Thoracic aorta (tissue), 2 donors: ENCODE data around the gene CFAP298. TPM values are rescaled to one million over a fixed set of nuclear protein-coding genes. Genes with fewer than 3 reads are reported as not detected.

ENCODE experiments used
- ATAC-seq: fragments of 150-250 bp; one replicate; pipeline ENCODE4 v1.8.0; 2017; ENCODE audit warnings: low read depth; ENCODE audit not compliant: insufficient number of reproducible peaks, low FRiP score
- DNase-seq: peaks from one replicate; pipeline ENCODE4 v3.0.0-alpha.2; 2020; ENCODE audit warnings: low spot score
- H3K27ac ChIP-seq, 2 donors: fragments of 200-600 bp; sonication (generic); 1 replicate in 1 of 2; 2 replicates in 1 of 2; pipeline ENCODE4 v1.5.1; 2016; ENCODE audit warnings: mild to moderate bottlenecking in 2 of 2, moderate library complexity in 2 of 2
- H3K27me3 ChIP-seq: fragments of 200-600 bp; sonication (generic); replicated peaks from 2 replicates; pipeline ENCODE4 v1.6.0; 2016; ENCODE audit warnings: mild to moderate bottlenecking; ENCODE audit not compliant: insufficient read depth
- H3K36me3 ChIP-seq: fragments of 200-600 bp; sonication (generic); one replicate; pipeline ENCODE4 v1.5.1; 2016
- H3K4me1 ChIP-seq, 2 donors: fragments of 200-600 bp; sonication (generic); 1 replicate in 1 of 2; 2 replicates in 1 of 2; pipeline versions ENCODE4 v1.5.1 to v1.6.0; 2016; ENCODE audit warnings: low read depth in 2 of 2, mild to moderate bottlenecking in 1 of 2; ENCODE audit not compliant: control insufficient read depth in 1 of 2
- H3K4me3 ChIP-seq: fragments of 200-600 bp; sonication (generic); 2 replicates; pipeline ENCODE4 v1.5.1; 2016; ENCODE audit warnings: mild to moderate bottlenecking
- H3K9me3 ChIP-seq: fragments of 200-600 bp; sonication (generic); 2 replicates; pipeline ENCODE4 v1.5.1; 2016
- total RNA-seq, 2 donors: library from RNA; depleted of rRNA; stranded (reverse); fragments of >200 nt; gene quantifications; one replicate each; pipeline versions ENCODE4 v1.1.0 to v1.2.3, GENCODE V29; 2016
- TF ChIP-seq, protein P1 (sequence below): fragments of 200-600 bp; sonication (generic); IDR thresholded peaks from one replicate; pipeline ENCODE4 v1.5.1; 2019; ENCODE audit warnings: antibody characterized with exemption

Gene CFAP298
- total RNA-seq, 2 donors from 2014 or later = 22.7 to 31.4 TPM

DNA sequence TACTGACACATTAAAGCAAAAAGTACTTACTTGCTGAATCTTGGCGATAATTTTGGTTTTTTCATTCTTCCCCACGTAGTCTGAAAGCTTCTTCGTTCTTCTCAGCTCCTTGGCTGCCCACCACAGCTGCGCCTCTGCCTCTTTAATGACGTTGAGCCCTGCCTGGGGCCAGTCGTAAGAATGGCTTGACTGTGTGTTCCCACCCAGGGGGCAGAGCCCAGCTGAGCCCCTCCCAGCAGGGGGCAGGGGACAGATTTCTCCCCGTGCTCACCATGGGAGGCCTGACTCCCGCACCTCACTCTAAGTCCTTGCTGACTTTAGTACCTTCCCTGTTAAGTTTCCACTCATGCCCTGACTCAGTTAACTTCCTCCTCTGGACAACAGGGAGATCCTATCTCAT lies 9.0 kb downstream of the CFAP298 start:
- DNase-seq = no peak
- TF ChIP-seq, protein P1, sequence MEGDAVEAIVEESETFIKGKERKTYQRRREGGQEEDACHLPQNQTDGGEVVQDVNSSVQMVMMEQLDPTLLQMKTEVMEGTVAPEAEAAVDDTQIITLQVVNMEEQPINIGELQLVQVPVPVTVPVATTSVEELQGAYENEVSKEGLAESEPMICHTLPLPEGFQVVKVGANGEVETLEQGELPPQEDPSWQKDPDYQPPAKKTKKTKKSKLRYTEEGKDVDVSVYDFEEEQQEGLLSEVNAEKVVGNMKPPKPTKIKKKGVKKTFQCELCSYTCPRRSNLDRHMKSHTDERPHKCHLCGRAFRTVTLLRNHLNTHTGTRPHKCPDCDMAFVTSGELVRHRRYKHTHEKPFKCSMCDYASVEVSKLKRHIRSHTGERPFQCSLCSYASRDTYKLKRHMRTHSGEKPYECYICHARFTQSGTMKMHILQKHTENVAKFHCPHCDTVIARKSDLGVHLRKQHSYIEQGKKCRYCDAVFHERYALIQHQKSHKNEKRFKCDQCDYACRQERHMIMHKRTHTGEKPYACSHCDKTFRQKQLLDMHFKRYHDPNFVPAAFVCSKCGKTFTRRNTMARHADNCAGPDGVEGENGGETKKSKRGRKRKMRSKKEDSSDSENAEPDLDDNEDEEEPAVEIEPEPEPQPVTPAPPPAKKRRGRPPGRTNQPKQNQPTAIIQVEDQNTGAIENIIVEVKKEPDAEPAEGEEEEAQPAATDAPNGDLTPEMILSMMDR = no peak
- H3K36me3 ChIP-seq = peaks cover 65% of the 10 kb centered on the region
- H3K27ac ChIP-seq = no peak overlapping the region
- H3K9me3 ChIP-seq = no peaks in the 10 kb centered on the region
- H3K4me3 ChIP-seq = no peak overlapping the region
- H3K4me1 ChIP-seq = no peaks in the 10 kb centered on the region
- ATAC-seq = no peak
- H3K27me3 ChIP-seq = no peaks in the 10 kb centered on the region

DNA sequence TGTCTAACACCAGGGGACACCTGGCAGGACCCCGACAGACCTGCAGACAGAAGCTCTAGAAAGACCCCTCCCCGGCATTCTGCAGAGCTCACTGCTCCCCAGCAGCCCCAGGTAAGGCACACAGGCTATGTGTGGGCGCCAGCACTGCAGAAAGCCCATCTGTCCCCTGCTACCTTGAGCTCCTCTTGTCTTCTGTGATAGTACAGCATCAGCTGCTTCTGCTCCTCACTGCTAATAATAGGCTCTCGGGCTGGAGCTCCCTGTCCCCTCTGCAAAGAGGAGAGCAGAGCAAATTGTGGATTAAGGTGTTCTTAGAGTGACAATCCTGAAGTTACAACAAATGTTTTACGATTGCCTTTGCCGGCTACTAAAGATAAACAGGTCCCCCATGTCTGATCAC lies 10.1 kb downstream of the CFAP298 start:
- H3K9me3 ChIP-seq = no peaks in the 10 kb centered on the region
- ATAC-seq (no peak), DNase-seq (no peak)
- H3K4me1 ChIP-seq = no peaks in the 10 kb centered on the region
- no peaks in the 10 kb centered on the region for H3K27me3 ChIP-seq
- H3K4me3 ChIP-seq = no peak overlapping the region
- H3K27ac ChIP-seq = no peak overlapping the region
- peaks cover 54% of the 10 kb centered on the region for H3K36me3 ChIP-seq
- TF ChIP-seq, protein P1 = no peak

DNA sequence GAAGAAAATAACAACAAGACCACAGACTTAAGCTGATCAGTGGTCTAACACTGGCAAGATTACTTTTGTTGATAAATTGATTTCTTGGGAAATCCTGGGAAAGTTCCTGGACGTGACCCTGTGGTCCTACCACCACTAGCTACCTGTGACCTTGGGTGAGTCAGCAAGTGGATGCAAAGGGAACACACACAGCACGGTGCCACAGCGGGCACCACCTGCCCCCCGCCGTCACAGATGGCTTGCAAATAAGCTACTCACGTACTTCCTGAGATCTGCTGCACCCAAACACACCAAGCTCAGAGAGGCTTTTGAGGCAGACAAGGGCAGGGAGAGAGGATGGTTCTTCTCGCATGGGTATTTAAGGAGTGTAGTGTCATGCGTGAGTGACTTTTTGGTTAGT lies 12.7 kb downstream of the CFAP298 start:
- Histone ChIP-seq H3K27ac (no peak overlapping the region), H3K4me1 (no peaks in the 10 kb centered on the region), H3K4me3 (no peak overlapping the region), H3K36me3 (peaks cover 34% of the 10 kb centered on the region), H3K9me3 (no peaks in the 10 kb centered on the region), H3K27me3 (no peaks in the 10 kb centered on the region)
- ATAC-seq = no peak
- no peak for DNase-seq
- TF ChIP-seq, protein P1 = no peak

DNA sequence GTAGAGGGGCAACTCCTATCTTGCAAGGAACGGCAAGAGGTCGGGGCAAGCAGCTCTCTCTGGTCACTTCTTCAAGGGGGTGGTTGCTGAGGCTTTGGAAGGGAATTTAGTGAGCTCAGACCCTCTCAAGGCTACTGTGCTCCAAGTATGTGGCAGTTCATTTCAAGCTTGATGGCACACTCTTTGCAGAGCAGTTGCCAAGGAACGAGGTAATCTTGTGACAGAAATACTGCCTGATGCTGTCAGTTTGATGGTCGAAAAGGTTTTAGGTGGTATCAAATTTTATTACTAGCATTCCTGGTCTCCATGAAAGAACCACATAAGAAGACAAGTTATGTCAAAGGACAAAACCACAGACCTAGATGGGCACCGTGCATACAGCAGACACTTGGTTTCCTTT lies 13.1 kb downstream of the CFAP298 start:
- Histone ChIP-seq H3K4me1 (no peaks in the 10 kb centered on the region), H3K4me3 (no peak overlapping the region), H3K27me3 (no peaks in the 10 kb centered on the region), H3K9me3 (no peaks in the 10 kb centered on the region), H3K27ac (no peak overlapping the region), H3K36me3 (peaks cover 29% of the 10 kb centered on the region)
- no peak for DNase-seq
- TF ChIP-seq, protein P1 = no peak
- no peak for ATAC-seq

DNA sequence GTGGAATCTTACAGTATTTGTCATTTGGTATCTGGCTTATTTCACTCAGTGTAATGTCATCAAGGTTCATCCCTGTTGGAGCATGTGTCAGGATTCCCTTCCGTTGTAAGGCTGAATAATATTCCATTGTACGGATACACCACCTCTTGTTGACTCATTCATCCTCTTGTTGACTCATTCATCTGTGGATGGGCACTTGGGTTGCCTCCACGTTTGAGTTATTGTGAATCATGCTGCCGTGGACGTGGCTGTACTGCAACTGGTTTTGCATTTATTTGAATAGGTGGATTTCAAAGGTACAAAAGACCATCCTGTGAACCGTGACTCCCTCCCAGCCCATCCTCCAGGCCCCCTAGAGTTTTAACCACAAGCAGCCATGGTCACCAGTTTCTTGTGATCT lies 15.0 kb downstream of the CFAP298 start:
- Histone ChIP-seq H3K36me3 (peaks cover 12% of the 10 kb centered on the region), H3K27me3 (no peaks in the 10 kb centered on the region), H3K4me3 (no peak overlapping the region), H3K27ac (no peak overlapping the region), H3K9me3 (no peaks in the 10 kb centered on the region), H3K4me1 (no peaks in the 10 kb centered on the region)
- ATAC-seq = no peak
- TF ChIP-seq, protein P1 = no peak
- DNase-seq = no peak
